NCI-H2107 treated with DMSO at 0.1 percent for 48 hours (cell line): ENCODE results near the gene ATP2B3.

Experiments used
- DNase-seq: peaks from one replicate; lab custom pipeline; 2025; ENCODE audit not compliant: unreplicated experiment; lab: John Stamatoyannopoulos, UW

The ATP2B3 gene

DNA sequence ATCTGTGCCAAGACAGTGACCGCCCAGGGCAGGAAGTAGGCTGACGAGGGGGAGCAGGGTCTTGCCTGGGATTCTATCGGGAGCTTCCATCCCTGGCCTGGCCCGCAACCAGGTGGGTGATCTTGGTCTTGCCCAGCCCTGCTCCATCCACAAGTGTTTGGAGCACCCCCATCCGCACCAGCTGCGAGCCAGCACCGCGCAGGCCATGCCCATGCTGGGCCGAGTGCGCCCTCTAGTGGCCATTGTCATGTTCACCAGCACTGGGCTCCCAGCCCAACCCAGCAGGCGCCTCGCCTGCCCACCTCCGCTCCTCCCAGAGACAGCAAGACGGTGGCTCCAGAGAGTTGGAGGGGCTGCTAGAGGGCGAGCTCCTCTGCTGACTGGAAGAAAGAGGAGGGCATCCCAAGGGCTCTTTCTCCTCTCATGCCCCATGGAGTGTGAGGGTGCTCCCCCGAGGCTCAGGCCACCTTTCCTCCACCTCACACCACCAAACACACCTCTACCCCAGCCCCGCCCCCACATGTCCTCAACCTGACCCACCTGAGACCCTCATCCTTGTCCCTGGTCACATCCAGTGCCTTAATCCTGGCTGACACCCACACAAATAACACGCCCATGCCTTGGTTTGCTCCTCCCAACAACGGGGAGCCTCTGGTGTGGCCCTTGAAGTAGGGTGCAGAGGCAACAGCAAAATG is 9.8 kb upstream of the ATP2B3 start:
- DNase-seq: peak; percentile 41

DNA sequence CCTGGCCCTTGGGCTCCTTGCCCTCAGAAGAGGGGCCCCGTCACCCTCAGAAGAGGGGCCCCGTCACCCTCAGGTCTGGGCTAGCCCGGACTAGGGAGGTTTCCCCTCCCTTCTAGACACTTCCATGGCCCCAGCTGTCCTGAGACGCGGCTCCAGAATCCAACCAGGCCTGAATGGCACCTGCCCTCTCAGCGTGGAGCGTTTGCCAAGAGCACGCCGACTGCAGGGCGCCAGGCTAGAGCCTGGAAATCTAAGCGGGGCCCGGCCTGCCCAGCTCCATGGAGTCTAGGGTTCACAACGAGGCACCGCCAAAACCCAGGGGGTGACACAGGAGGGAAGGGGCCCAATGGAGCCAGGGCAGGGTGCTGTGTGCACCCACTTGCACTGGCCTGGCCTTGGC is 7.8 kb upstream of the ATP2B3 start:
- no peak for DNase-seq

DNA sequence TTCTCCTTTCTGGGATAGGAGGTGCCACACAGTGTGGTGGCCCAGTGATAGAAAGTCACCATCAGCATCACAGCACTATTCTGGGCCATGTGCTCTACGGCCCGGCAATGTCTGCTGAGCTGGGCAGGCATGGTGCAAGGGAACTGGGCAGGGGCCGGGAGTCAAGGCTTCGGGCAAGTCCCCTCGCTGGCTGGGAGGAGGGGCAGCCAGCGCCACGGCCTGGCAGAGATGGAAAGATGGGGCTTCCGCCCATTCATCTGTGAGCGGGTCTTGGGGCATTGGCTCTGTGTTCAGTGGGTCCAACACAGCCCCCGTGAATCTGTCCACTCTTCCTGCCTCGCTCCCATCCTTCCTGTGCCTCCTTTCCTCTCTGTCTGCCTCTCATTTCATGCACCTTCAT is 7.1 kb upstream of the ATP2B3 start:
- DNase-seq: no peak

GRCh38 chrX:153511784-153512500 is 5.5 kb upstream of the ATP2B3 start:
- DNase-seq: no peak

DNA sequence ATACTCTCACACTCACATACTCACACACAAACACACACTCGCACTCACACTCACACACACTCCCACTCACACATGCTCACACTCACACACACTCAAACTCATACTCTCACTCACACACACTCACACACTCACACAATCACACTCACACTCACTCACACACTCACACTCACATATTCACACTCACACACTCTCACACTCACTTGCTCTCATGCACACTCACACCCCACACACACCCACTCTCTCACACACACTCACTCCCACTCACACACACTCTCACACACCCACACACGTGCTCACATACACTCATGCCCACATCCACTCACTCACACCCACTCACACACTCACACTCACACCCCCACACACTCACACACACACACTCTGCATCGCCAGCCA is 4.9 kb upstream of the ATP2B3 start:
- DNase-seq: no peak

GRCh38 chrX:153513265-153513664 is 4.2 kb upstream of the ATP2B3 start:
- DNase-seq: no peak

DNA sequence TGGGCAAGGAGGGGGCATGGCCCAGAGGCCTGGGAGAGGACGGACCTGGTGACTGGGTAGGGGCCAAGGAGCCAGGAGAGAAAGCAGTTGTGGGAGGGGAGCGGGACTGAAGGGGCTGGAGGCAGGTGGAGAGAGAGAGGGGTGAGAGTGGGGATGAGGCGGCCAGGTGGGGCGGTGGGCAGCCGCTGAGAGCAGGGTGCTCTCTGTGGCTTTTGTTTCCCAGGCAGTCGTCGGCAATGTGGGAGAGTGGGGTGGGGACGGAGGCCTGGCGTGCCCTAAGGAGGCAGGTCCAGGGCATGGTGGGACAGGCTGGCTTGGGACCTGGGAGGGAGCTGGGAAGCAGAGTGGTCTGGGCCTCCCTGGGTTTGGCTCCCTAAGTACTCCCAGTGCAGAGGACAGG is 3.2 kb upstream of the ATP2B3 start:
- DNase-seq: no peak

- DNase-seq: no peak
Measured at GRCh38 chrX:153515435-153515834, 2.0 kb upstream of the ATP2B3 start.

DNA sequence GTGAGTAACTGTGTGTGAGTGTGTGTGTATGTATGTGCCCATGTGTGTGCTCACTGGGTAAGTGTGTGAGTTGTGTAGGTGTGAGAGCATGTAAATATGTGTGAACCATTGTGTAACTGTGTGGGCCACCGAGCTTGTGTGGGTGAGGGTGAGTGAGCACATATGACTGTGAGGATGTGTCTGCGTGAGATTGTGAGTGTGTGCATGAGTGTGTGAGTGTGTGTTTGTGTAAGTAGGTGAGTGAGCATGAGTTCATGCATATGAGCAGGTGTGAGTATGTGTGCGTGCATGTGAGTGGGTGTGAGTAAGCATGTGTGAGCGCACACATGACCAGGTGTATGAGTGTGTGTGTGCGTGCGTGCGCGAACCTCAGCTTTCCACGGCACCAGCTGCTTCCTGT is 1.4 kb upstream of the ATP2B3 start:
- DNase-seq: no peak

DNA sequence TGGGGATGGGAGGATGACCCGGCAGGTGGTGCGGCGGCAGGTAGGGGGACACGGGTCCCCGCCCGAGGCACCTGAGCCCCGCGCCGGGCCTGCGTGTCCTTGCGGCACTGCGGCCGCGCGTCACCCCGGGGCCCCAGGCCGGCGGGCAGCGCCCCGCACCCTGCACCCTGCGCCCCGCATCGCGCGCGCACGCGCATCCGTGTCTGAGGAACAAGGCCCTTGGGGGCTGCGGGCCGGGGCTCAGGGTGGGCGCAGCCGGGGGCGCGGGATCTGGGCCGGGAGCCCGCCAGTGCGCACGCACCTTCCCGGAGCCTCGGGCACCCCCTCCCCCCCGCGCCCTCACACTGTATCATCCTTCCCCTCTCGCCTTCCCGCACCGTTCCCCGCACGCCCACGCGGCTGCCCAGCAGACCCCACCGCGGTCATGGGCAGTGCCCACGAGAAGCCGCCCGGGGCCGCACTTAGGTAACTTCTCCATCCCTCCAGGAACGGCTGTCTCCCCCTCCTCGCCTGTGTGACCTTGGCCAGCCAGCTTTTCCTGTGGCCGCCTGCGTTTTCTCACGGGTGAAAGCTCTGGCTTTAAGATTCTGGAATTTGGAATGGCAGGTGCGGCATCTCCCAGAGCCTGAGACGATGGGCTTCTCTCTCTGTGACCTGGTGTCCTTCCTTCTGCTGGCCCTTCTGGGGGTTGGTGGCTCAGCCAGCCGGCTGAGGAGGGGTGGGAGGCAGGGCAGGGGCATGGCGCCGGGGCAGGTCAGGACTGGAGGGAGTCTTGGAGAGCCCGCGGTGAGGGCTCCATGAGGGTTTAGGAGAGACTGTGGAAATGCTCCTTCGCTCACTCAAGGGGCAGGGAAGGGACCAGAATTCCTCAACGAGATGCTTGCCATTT is 748 bp downstream of the ATP2B3 start:
- DNase-seq: no peak

- DNase-seq: no peak
Measured at GRCh38 chrX:153519569-153520286, 2.3 kb downstream of the ATP2B3 start.

DNA sequence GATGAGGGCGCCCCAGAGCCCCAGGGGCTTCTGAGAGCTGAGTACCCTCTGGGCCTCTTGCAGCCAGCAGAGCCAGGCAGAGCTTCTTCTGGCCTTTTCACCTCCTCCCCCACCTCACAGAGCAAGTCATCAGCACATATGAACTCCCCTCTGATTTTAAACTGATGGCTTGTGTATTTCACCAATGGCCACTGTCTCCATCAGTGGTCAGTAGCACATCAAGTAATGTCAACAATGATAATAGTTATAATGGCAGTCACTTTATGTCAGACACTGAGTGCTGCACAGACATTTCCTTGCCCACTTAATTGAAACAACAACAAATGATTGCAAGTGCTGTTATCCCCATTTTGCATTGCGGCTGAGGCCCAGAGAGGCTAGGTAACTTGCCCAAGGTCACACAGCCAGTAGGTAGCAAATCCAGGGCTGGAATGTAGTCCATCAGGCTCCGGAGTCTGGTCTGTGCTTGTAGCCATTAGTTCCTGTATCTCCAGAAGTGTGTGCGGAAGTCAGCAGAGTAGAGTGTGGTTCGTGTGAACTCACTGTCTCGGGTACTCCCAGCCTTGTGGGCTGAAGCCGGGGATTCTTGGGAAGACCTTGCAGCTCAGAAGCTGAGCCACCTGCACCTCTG is 3.0 kb downstream of the ATP2B3 start:
- DNase-seq: no peak

DNA sequence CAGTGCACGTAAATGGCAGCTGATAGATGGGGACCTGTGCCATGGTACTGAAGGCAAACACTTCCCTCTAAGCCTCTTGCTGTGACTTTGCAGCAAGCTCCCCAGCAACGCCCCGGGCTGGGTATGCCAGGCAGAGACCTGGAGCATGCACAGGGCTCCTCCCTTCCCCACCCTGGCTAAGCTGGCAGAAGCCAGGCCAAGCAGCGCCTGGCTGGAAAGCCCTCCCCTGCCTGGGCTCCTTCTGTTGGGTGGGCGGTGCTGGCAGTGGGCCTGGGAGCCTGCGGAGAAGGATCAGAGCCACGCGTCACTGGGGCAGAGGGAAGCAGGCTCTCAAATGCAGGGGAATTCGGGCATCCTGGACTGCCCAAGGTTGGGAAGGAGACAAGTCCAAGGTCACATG is 3.6 kb downstream of the ATP2B3 start:
- no peak for DNase-seq

GRCh38 chrX:153522259-153522658 is 4.8 kb downstream of the ATP2B3 start:
- DNase-seq: no peak

DNA sequence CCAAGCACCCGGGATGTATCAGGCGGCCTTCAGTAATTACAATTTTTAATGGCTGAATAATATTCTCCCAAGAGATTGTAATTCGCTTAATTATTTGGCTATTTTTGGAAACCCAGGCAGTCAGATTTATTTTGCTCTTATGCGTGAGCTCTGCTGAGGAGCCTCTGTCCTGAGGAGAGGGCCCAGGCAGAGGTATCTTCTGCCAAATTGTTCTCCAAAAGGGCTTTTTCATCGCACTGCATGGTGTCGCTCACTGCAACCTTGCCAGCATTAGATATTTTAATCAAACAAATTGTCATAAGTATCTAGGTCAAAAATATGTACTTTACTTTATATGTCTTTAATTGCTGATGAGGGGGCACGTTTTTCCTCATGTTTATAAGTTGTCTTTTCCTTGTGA is 5.8 kb downstream of the ATP2B3 start:
- no peak for DNase-seq

- no peak for DNase-seq
Measured at GRCh38 chrX:153524234-153524633, 6.8 kb downstream of the ATP2B3 start.

GRCh38 chrX:153525451-153525850 is 8.0 kb downstream of the ATP2B3 start:
- DNase-seq: no peak

- DNase-seq: no peak
Measured at GRCh38 chrX:153526042-153526441, 8.6 kb downstream of the ATP2B3 start.

GRCh38 chrX:153526801-153527200 is 9.4 kb downstream of the ATP2B3 start:
- no peak for DNase-seq

- DNase-seq: peak; percentile 16
Measured at GRCh38 chrX:153527208-153527607, 9.8 kb downstream of the ATP2B3 start.
